Keratinocyte (primary cell): ENCODE results near the gene ABHD15. TPM values are rescaled to one million over a fixed set of nuclear protein-coding genes. Genes with fewer than 3 reads are reported as not detected.

ENCODE experiments used
- DNase-seq: peaks from one replicate; pipeline ENCODE4 v3.0.0-alpha.2; 2011; ENCODE audit warnings: low read depth, missing footprints, low spot score
- FAIRE-seq: peaks from 2 replicates; lab custom pipeline; 2011; peaks lifted over from hg19 to GRCh38; lab: Jason Lieb, UNC
- H2AFZ ChIP-seq: 2 replicates; pipeline ENCODE4 v1.6.0; 2012; ENCODE audit warnings: low read length, control low read depth, inconsistent platforms; ENCODE audit not compliant: control insufficient read depth
- H3K27ac ChIP-seq: 2 replicates; pipeline ENCODE4 v1.5.1; 2011; ENCODE audit warnings: low read length; ENCODE audit not compliant: control insufficient read depth, insufficient read depth
- H3K27me3 ChIP-seq: 3 replicates; pipeline ENCODE4 v1.6.0; 2011; ENCODE audit warnings: low read length; ENCODE audit not compliant: control insufficient read depth, insufficient read depth; ENCODE audit errors: extremely low read depth
- H3K36me3 ChIP-seq, 2 experiments: 2 replicates in 1 of 2; 3 replicates in 1 of 2; pipeline ENCODE4 v1.5.1; 2011; ENCODE audit warnings: low read length in 2 of 2, mild to moderate bottlenecking in 1 of 2; ENCODE audit not compliant: control insufficient read depth in 2 of 2, insufficient read depth in 2 of 2; ENCODE audit errors: extremely low read depth in 1 of 2
- H3K4me1 ChIP-seq: 3 replicates; pipeline ENCODE4 v1.5.1; 2011; ENCODE audit warnings: low read length; ENCODE audit not compliant: control insufficient read depth, insufficient read depth; ENCODE audit errors: extremely low read depth
- H3K4me2 ChIP-seq: 3 replicates; pipeline ENCODE4 v1.6.0; 2011; ENCODE audit warnings: low read depth, low read length; ENCODE audit not compliant: control insufficient read depth, insufficient read depth; ENCODE audit errors: extremely low read depth
- H3K4me3 ChIP-seq, 3 experiments: fragments of 200-600 bp in 1 of 3; sonication (generic) in 1 of 3; 2 replicates in 2 of 3; 3 replicates in 1 of 3; pipeline ENCODE4 v1.5.1; 2011 to 2016; ENCODE audit warnings: low read length in 3 of 3, mild to moderate bottlenecking in 3 of 3, control low read depth in 2 of 3, inconsistent platforms in 1 of 3, low read depth in 1 of 3, mixed read lengths in 1 of 3, mixed run types in 1 of 3, moderate library complexity in 1 of 3; ENCODE audit not compliant: control insufficient read depth in 2 of 3, insufficient read depth in 2 of 3; ENCODE audit errors: extremely low read depth in 1 of 3
- H3K79me2 ChIP-seq: 2 replicates; pipeline ENCODE4 v1.6.0; 2012; ENCODE audit warnings: low read length; ENCODE audit not compliant: control insufficient read depth, insufficient read depth
- H3K9ac ChIP-seq: 3 replicates; pipeline ENCODE4 v1.6.0; 2011; ENCODE audit warnings: low read length; ENCODE audit not compliant: control insufficient read depth, insufficient read depth; ENCODE audit errors: extremely low read depth
- H3K9me1 ChIP-seq: 3 replicates; pipeline ENCODE4 v1.6.0; 2011; ENCODE audit warnings: low read length; ENCODE audit not compliant: control insufficient read depth, insufficient read depth; ENCODE audit errors: extremely low read depth
- H3K9me3 ChIP-seq: 2 replicates; pipeline ENCODE4 v1.5.1; 2012; ENCODE audit warnings: low read depth, low read length; ENCODE audit not compliant: control insufficient read depth
- H4K20me1 ChIP-seq: 3 replicates; pipeline ENCODE4 v1.6.0; 2011; ENCODE audit warnings: low read length; ENCODE audit not compliant: control insufficient read depth, insufficient read depth; ENCODE audit errors: extremely low read depth
- EZH2 ChIP-seq: IDR thresholded peaks from one replicate; pipeline ENCODE4 v1.6.1; 2012; ENCODE audit warnings: inconsistent platforms, mild to moderate bottlenecking, low read length, moderate library complexity
- dilution Hi-C: fragments of 300-500 bp; cut with MboI; formaldehyde crosslinking; loops from one replicate; pipeline ENCODE4 v1.7.0; 2020; ENCODE audit warnings: low sequenced_read_pairs; ENCODE audit not compliant: extremely low pct_ligation_motif_present
- polyA plus RNA-seq, 5 experiments: library from polyadenylated mRNA; depleted of rRNA in 3 of 5; stranded (reverse) in 3 of 5; stranded (forward) in 1 of 5; unstranded in 1 of 5; fragments of >200 nt; gene quantifications; 1 replicate in 1 of 5; 2 replicates in 3 of 5; 3 replicates in 1 of 5; pipeline versions ENCODE4 v1.2.1 to v1.2.3, GENCODE V29; 2011 to 2012; ENCODE audit warnings: missing spikeins in 2 of 5, low read depth in 1 of 5, low replicate concordance in 1 of 5
- TF ChIP-seq, protein P1 (sequence below), 3 experiments: IDR thresholded peaks in 1 of 3; conservative IDR thresholded peaks in 1 of 3; optimal IDR thresholded peaks in 1 of 3; 2 replicates in 2 of 3; 3 replicates in 1 of 3; pipeline versions ENCODE3 to v1.5.1; 2011; ENCODE audit warnings: low read length in 3 of 3, mild to moderate bottlenecking in 3 of 3, moderate library complexity in 2 of 3, control low read depth in 1 of 3, inconsistent platforms in 1 of 3; ENCODE audit not compliant: insufficient read depth in 2 of 3; ENCODE audit errors: extremely low read depth in 1 of 3

ABHD15 gene
- polyA plus RNA-seq, 1 donor (not counting 4 experiments of a cell fraction or from before 2014, with no cell fraction given) = 6.2 TPM

DNA sequence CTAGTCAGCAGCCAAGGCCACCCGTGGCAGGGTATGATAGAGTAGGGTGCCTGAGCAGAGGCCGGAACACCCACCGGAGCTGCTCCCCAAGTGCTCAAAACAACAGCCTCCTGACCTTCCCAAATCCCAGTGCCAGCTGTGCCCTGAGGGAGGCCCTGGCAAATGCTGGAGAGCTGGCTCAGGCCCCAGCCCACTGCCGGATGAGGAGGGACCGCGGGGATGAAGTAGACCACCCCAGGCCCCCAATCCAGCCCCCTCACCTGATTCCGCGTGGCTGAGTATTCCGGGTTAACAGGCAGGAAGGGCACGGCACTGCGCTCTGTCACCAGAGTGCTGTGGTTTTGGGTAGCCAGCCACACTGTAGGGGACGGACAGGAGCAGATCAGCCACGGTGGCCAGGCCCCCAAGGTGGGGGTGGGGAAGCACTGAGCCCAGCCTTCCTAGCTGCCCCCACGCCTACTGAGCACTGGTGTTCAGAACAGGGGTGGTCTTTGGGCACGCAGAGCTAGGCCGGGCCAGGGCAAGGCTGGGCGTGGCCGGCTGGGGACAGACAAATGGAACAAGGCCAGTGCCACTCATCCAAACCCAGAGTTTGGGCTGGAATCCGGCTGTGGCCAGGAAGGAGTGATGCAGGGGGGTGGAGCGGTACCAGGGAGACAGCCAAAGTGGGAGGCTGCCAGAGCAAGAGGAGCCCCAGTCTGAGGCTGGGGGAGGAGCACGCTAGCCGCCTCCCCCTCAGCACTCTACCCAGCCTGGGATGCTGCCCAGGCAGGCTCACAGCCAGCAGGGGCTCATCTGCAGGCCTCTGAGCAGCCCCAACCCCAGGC lies 10.8 kb upstream of the ABHD15 start:
- no peaks in the 10 kb centered on the region for H3K9me3 ChIP-seq
- FAIRE-seq (no peak), DNase-seq (no peak)
- H3K9ac ChIP-seq = no peak overlapping the region
- no peak overlapping the region for H3K27ac ChIP-seq
- TF ChIP-seq, protein P1, sequence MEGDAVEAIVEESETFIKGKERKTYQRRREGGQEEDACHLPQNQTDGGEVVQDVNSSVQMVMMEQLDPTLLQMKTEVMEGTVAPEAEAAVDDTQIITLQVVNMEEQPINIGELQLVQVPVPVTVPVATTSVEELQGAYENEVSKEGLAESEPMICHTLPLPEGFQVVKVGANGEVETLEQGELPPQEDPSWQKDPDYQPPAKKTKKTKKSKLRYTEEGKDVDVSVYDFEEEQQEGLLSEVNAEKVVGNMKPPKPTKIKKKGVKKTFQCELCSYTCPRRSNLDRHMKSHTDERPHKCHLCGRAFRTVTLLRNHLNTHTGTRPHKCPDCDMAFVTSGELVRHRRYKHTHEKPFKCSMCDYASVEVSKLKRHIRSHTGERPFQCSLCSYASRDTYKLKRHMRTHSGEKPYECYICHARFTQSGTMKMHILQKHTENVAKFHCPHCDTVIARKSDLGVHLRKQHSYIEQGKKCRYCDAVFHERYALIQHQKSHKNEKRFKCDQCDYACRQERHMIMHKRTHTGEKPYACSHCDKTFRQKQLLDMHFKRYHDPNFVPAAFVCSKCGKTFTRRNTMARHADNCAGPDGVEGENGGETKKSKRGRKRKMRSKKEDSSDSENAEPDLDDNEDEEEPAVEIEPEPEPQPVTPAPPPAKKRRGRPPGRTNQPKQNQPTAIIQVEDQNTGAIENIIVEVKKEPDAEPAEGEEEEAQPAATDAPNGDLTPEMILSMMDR (optimal IDR thresholded peaks at IDR 0.05 in 1 of 3, IDR thresholded peaks at IDR 0.05 in 1 of 3, conservative IDR thresholded peaks at IDR 0.05 in 1 of 3; ENCODE audit: extremely low read depth in 1 of 3, insufficient read depth in 2 of 3, low read length in 3 of 3) = no peak
- TF ChIP-seq EZH2 = no peak
- peaks cover 10% of the 10 kb centered on the region for H3K79me2 ChIP-seq
- no peak overlapping the region for H2AFZ ChIP-seq
- H3K9me1 ChIP-seq = peaks cover 4% of the 10 kb centered on the region
- H3K4me1 ChIP-seq = peaks cover 20% of the 10 kb centered on the region
- no peaks in the 10 kb centered on the region for H3K27me3 ChIP-seq
- dilution Hi-C loops = no loop called here
- H4K20me1 ChIP-seq = peaks cover 9% of the 10 kb centered on the region
- no peak overlapping the region for H3K4me3 ChIP-seq
- no peak overlapping the region for H3K4me2 ChIP-seq
- peaks cover 42 to 56% of the 10 kb centered on the region in 2 experiments for H3K36me3 ChIP-seq

- peaks cover 14% of the 10 kb centered on the region for H3K4me1 ChIP-seq
These were observed 10.1 kb upstream of the ABHD15 start for GRCh38 chr17:29577001-29577370.

More at GRCh38 chr17:29577001-29577370, 10.1 kb upstream of the ABHD15 start:
- Histone ChIP-seq H3K36me3 (peaks cover 36 to 52% of the 10 kb centered on the region in 2 experiments), H4K20me1 (peaks cover 9% of the 10 kb centered on the region), H3K9ac (no peak overlapping the region), H3K4me2 (no peak overlapping the region), H3K27me3 (no peaks in the 10 kb centered on the region), H3K4me3 (no peak overlapping the region), H3K79me2 (peaks cover 5% of the 10 kb centered on the region), H3K27ac (no peak overlapping the region), H3K9me3 (no peaks in the 10 kb centered on the region), H3K9me1 (no peaks in the 10 kb centered on the region), H2AFZ (no peak overlapping the region)
- no peak for DNase-seq
- no peak for FAIRE-seq
- dilution Hi-C loops = no loop called here
- TF ChIP-seq EZH2 = no peak
- TF ChIP-seq, protein P1 (optimal IDR thresholded peaks at IDR 0.05 in 1 of 3, IDR thresholded peaks at IDR 0.05 in 1 of 3, conservative IDR thresholded peaks at IDR 0.05 in 1 of 3; ENCODE audit: extremely low read depth in 1 of 3, insufficient read depth in 2 of 3, low read length in 3 of 3) = no peak
